Stimulated activated naive CD8-positive, alpha-beta T cell treated with anti-CD3 and anti-CD28 coated beads, Interleukin-15, Interleukin-2, amounts not matched to agents 100 U/mL and 50 U/mL, for 24 hours (primary cell): ENCODE results near the gene ZNF674.

Experiments used
- ATAC-seq: fragments of 150-1000 bp; cut with Tn5 transposase; one replicate; pipeline ENCODE4 v1.10.0; 2021
- DNase-seq: peaks from one replicate; pipeline ENCODE4 v3.0.0; 2021

Gene ZNF674

GRCh38 chrX:46545111-46546005 lies at the start of gene ZNF674:
Gene ZNF674, minus strand, starts transcription at chrX:46545421. Its CDS starts 3,334 bp downstream, at chrX:46542087.
- ATAC-seq (peak; percentile 92), DNase-seq (peak; percentile 93)

- no peak for DNase-seq
- ATAC-seq, result no peak
These were observed 44.9 kb upstream of the ZNF674 start for GRCh38 chrX:46589977-46590723.

- DNase-seq, result peak; percentile 48
- ATAC-seq, result no peak
These were observed 43.0 kb upstream of the ZNF674 start for GRCh38 chrX:46588263-46588662.

GRCh38 chrX:46587753-46588171 lies 42.5 kb upstream of the ZNF674 start:
- no peak for ATAC-seq

GRCh38 chrX:46587158-46587557 lies 41.9 kb upstream of the ZNF674 start:
- DNase-seq (no peak), ATAC-seq (peak; percentile 75)

More at GRCh38 chrX:46587753-46588171, 42.5 kb upstream of the ZNF674 start:
- DNase-seq, result no peak

GRCh38 chrX:46584736-46585135 lies 39.5 kb upstream of the ZNF674 start:
- DNase-seq (no peak), ATAC-seq (no peak)

- DNase-seq, result no peak
These were observed 37.7 kb upstream of the ZNF674 start for GRCh38 chrX:46582966-46583365.

GRCh38 chrX:46582325-46582724 lies 37.1 kb upstream of the ZNF674 start:
- ATAC-seq (no peak), DNase-seq (no peak)

More at GRCh38 chrX:46582966-46583365, 37.7 kb upstream of the ZNF674 start:
- ATAC-seq, result no peak

GRCh38 chrX:46580613-46581012 lies 35.4 kb upstream of the ZNF674 start:
- DNase-seq (no peak), ATAC-seq (no peak)

- DNase-seq, result no peak
- ATAC-seq, result no peak
These were observed 34.0 kb upstream of the ZNF674 start for GRCh38 chrX:46579250-46579649.

GRCh38 chrX:46577221-46578005 lies 32.2 kb upstream of the ZNF674 start:
- ATAC-seq, result no peak
- DNase-seq, result no peak

- no peak for ATAC-seq
- no peak for DNase-seq
These were observed 31.2 kb upstream of the ZNF674 start for GRCh38 chrX:46576458-46576857.

GRCh38 chrX:46575991-46576392 lies 30.8 kb upstream of the ZNF674 start:
- DNase-seq (no peak), ATAC-seq (no peak)

- ATAC-seq (no peak), DNase-seq (no peak)
These were observed 30.4 kb upstream of the ZNF674 start for GRCh38 chrX:46575586-46575985.

GRCh38 chrX:46574774-46575381 lies 29.7 kb upstream of the ZNF674 start:
- peak; percentile 29 for DNase-seq
- ATAC-seq, result no peak

- DNase-seq, result peak; percentile 55
- ATAC-seq, result peak; percentile 4
These were observed 28.9 kb upstream of the ZNF674 start for GRCh38 chrX:46573892-46574773.

GRCh38 chrX:46573331-46573891 lies 28.2 kb upstream of the ZNF674 start, which contains the start of gene CHST7:
Gene CHST7, plus strand, starts transcription at chrX:46573765. Its CDS starts 167 bp downstream, at chrX:46573932.
- DNase-seq (peak; percentile 64), ATAC-seq (peak; percentile 52)

GRCh38 chrX:46572340-46572936 lies 27.2 kb upstream of the ZNF674 start:
- DNase-seq, result peak; percentile 24
- ATAC-seq, result peak; percentile 73

- ATAC-seq (peak; percentile 65), DNase-seq (no peak)
These were observed 26.5 kb upstream of the ZNF674 start for GRCh38 chrX:46571423-46572339.
